Keratinocyte (primary cell): ENCODE results near the gene RNF144A. TPM values are rescaled to one million over a fixed set of nuclear protein-coding genes. Genes with fewer than 3 reads are reported as not detected.

Source experiments
- DNase-seq: peaks from one replicate; pipeline ENCODE4 v3.0.0-alpha.2; 2011; ENCODE audit warnings: low read depth, missing footprints, low spot score
- FAIRE-seq: peaks from 2 replicates; lab custom pipeline; 2011; peaks lifted over from hg19 to GRCh38; lab: Jason Lieb, UNC
- H2AFZ ChIP-seq: 2 replicates; pipeline ENCODE4 v1.6.0; 2012; ENCODE audit warnings: low read length, control low read depth, inconsistent platforms; ENCODE audit not compliant: control insufficient read depth
- H3K27ac ChIP-seq: 2 replicates; pipeline ENCODE4 v1.5.1; 2011; ENCODE audit warnings: low read length; ENCODE audit not compliant: control insufficient read depth, insufficient read depth
- H3K27me3 ChIP-seq: 3 replicates; pipeline ENCODE4 v1.6.0; 2011; ENCODE audit warnings: low read length; ENCODE audit not compliant: control insufficient read depth, insufficient read depth; ENCODE audit errors: extremely low read depth
- H3K36me3 ChIP-seq, 2 experiments: 2 replicates in 1 of 2; 3 replicates in 1 of 2; pipeline ENCODE4 v1.5.1; 2011; ENCODE audit warnings: low read length in 2 of 2, mild to moderate bottlenecking in 1 of 2; ENCODE audit not compliant: control insufficient read depth in 2 of 2, insufficient read depth in 2 of 2; ENCODE audit errors: extremely low read depth in 1 of 2
- H3K4me1 ChIP-seq: 3 replicates; pipeline ENCODE4 v1.5.1; 2011; ENCODE audit warnings: low read length; ENCODE audit not compliant: control insufficient read depth, insufficient read depth; ENCODE audit errors: extremely low read depth
- H3K4me2 ChIP-seq: 3 replicates; pipeline ENCODE4 v1.6.0; 2011; ENCODE audit warnings: low read depth, low read length; ENCODE audit not compliant: control insufficient read depth, insufficient read depth; ENCODE audit errors: extremely low read depth
- H3K4me3 ChIP-seq, 3 experiments: fragments of 200-600 bp in 1 of 3; sonication (generic) in 1 of 3; 2 replicates in 2 of 3; 3 replicates in 1 of 3; pipeline ENCODE4 v1.5.1; 2011 to 2016; ENCODE audit warnings: low read length in 3 of 3, mild to moderate bottlenecking in 3 of 3, control low read depth in 2 of 3, inconsistent platforms in 1 of 3, low read depth in 1 of 3, mixed read lengths in 1 of 3, mixed run types in 1 of 3, moderate library complexity in 1 of 3; ENCODE audit not compliant: control insufficient read depth in 2 of 3, insufficient read depth in 2 of 3; ENCODE audit errors: extremely low read depth in 1 of 3
- H3K79me2 ChIP-seq: 2 replicates; pipeline ENCODE4 v1.6.0; 2012; ENCODE audit warnings: low read length; ENCODE audit not compliant: control insufficient read depth, insufficient read depth
- H3K9ac ChIP-seq: 3 replicates; pipeline ENCODE4 v1.6.0; 2011; ENCODE audit warnings: low read length; ENCODE audit not compliant: control insufficient read depth, insufficient read depth; ENCODE audit errors: extremely low read depth
- H3K9me1 ChIP-seq: 3 replicates; pipeline ENCODE4 v1.6.0; 2011; ENCODE audit warnings: low read length; ENCODE audit not compliant: control insufficient read depth, insufficient read depth; ENCODE audit errors: extremely low read depth
- H3K9me3 ChIP-seq: 2 replicates; pipeline ENCODE4 v1.5.1; 2012; ENCODE audit warnings: low read depth, low read length; ENCODE audit not compliant: control insufficient read depth
- H4K20me1 ChIP-seq: 3 replicates; pipeline ENCODE4 v1.6.0; 2011; ENCODE audit warnings: low read length; ENCODE audit not compliant: control insufficient read depth, insufficient read depth; ENCODE audit errors: extremely low read depth
- CTCF ChIP-seq, 3 experiments: IDR thresholded peaks in 1 of 3; conservative IDR thresholded peaks in 1 of 3; optimal IDR thresholded peaks in 1 of 3; 2 replicates in 2 of 3; 3 replicates in 1 of 3; pipeline versions ENCODE3 to v1.5.1; 2011; ENCODE audit warnings: low read length in 3 of 3, mild to moderate bottlenecking in 3 of 3, moderate library complexity in 2 of 3, control low read depth in 1 of 3, inconsistent platforms in 1 of 3; ENCODE audit not compliant: insufficient read depth in 2 of 3; ENCODE audit errors: extremely low read depth in 1 of 3
- EZH2 ChIP-seq: IDR thresholded peaks from one replicate; pipeline ENCODE4 v1.6.1; 2012; ENCODE audit warnings: inconsistent platforms, mild to moderate bottlenecking, low read length, moderate library complexity
- dilution Hi-C: fragments of 300-500 bp; cut with MboI; formaldehyde crosslinking; loops from one replicate; pipeline ENCODE4 v1.7.0; 2020; ENCODE audit warnings: low sequenced_read_pairs; ENCODE audit not compliant: extremely low pct_ligation_motif_present
- polyA minus RNA-seq, 3 experiments: library from RNA; depleted of rRNA, polyadenylated mRNA; stranded (reverse); fragments of >200 nt; gene quantifications; 1 replicate in 1 of 3; 2 replicates in 1 of 3; 3 replicates in 1 of 3; pipeline ENCODE4 v1.2.3, GENCODE V29; 2011
- polyA plus RNA-seq, 5 experiments: library from polyadenylated mRNA; depleted of rRNA in 3 of 5; stranded (reverse) in 3 of 5; stranded (forward) in 1 of 5; unstranded in 1 of 5; fragments of >200 nt; gene quantifications; 1 replicate in 1 of 5; 2 replicates in 3 of 5; 3 replicates in 1 of 5; pipeline versions ENCODE4 v1.2.1 to v1.2.3, GENCODE V29; 2011 to 2012; ENCODE audit warnings: missing spikeins in 2 of 5, low read depth in 1 of 5, low replicate concordance in 1 of 5

RNF144A gene
- polyA plus RNA-seq (1.1 to 1.4 TPM (median 1.3 TPM) in 3 replicates), polyA minus RNA-seq (0.98 to 3.8 TPM (median 3.0 TPM) in 3 replicates)
- polyA plus RNA-seq (2011; ENCODE audit: low read depth): 0.82 TPM
- polyA plus RNA-seq (2011; cell fraction: cytosol; rRNA removed): 1.1 and 1.5 TPM in 2 replicates
- 1.5 and 1.9 TPM in 2 replicates for polyA plus RNA-seq (2011; cell fraction: nucleus; rRNA removed)
- 0.47 and 0.88 TPM in 2 replicates for polyA plus RNA-seq (2012; ENCODE audit: low replicate concordance)
- 1.7 TPM for polyA minus RNA-seq (2011; cell fraction: cytosol; rRNA and poly(A)+ RNA removed)
- 1.7 and 3.6 TPM in 2 replicates for polyA minus RNA-seq (2011; cell fraction: nucleus; rRNA and poly(A)+ RNA removed)

GRCh38 chr2:6917071-6917760 lies at the start of gene RNF144A:
Gene RNF144A, plus strand, starts transcription at chr2:6917412. Its CDS starts 79,515 bp downstream, at chr2:6996927.
- Histone ChIP-seq H3K27ac (no peak within 1 kb of the TSS), H3K9me1 (no peaks in the 10 kb centered on the region), H3K36me3 (no peaks in the 10 kb centered on the region), H3K9ac (peak within 1 kb of the TSS; percentile 65), H3K4me2 (peak within 1 kb of the TSS; percentile 58), H3K27me3 (no peaks in the 10 kb centered on the region), H3K4me1 (peaks cover 3% of the 10 kb centered on the region), H3K4me3 (peak within 1 kb of the TSS; percentile 43 to 58 (median 49)), H2AFZ (peak within 1 kb of the TSS; percentile 84), H3K9me3 (no peaks in the 10 kb centered on the region), H3K79me2 (no peaks in the 10 kb centered on the region), H4K20me1 (peaks cover 2% of the 10 kb centered on the region)
- DNase-seq (no peak), FAIRE-seq (no peak)
- dilution Hi-C loops: no loop called here
- TF ChIP-seq CTCF (optimal IDR thresholded peaks at IDR 0.05 in 1 of 3, IDR thresholded peaks at IDR 0.05 in 1 of 3, conservative IDR thresholded peaks at IDR 0.05 in 1 of 3; ENCODE audit: extremely low read depth in 1 of 3, insufficient read depth in 2 of 3, low read length in 3 of 3) (peak; percentile 14 to 55 (median 32)), EZH2 (no peak)

DNA sequence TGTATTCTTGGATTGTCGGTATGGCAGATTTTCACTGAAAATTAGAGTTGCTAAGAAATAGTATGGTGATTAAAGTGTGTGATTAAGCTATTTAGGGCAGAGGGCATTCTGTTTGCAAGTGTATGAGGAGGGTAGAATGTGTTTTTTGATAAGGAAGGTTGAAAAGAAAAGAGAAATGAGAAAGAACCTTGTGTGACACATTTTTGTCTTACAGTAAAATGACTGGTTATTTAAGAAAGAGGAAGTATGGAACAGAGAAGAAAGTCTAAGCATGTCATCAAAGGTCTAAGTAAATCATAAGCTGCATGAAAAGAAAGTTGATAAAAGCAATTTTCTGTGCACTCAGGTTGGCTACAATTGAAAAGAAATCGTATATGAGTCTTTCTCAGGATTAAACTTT lies 44.8 kb upstream of the RNF144A start:
- DNase-seq (no peak), FAIRE-seq (no peak)
- Histone ChIP-seq H3K4me2 (no peak overlapping the region), H3K9ac (no peak overlapping the region), H3K27me3 (peaks cover under 1% of the 10 kb centered on the region), H3K4me3 (no peak overlapping the region), H3K27ac (no peak overlapping the region), H3K36me3 (no peaks in the 10 kb centered on the region), H3K9me1 (no peaks in the 10 kb centered on the region), H3K9me3 (no peaks in the 10 kb centered on the region), H3K79me2 (no peaks in the 10 kb centered on the region), H2AFZ (no peak overlapping the region), H3K4me1 (no peaks in the 10 kb centered on the region), H4K20me1 (no peaks in the 10 kb centered on the region)
- dilution Hi-C loops: no loop called here
- TF ChIP-seq EZH2: no peak
- TF ChIP-seq CTCF (optimal IDR thresholded peaks at IDR 0.05 in 1 of 3, IDR thresholded peaks at IDR 0.05 in 1 of 3, conservative IDR thresholded peaks at IDR 0.05 in 1 of 3; ENCODE audit: extremely low read depth in 1 of 3, insufficient read depth in 2 of 3, low read length in 3 of 3): no peak
